ENCODE results near the gene TBXA2R. TPM values are rescaled to one million over a fixed set of nuclear protein-coding genes. Genes with fewer than 3 reads are reported as not detected.

Gene TBXA2R
- total RNA-seq, 1 donor from 2014 or later, result not detected

- Mint-ChIP-seq H3K27me3 (no peaks in the 10 kb centered on the region), H3K4me1 (ENCODE audit: unreplicated experiment) (peaks cover 11% of the 10 kb centered on the region), H3K27ac (no peak overlapping the region), H3K9me3 (no peaks in the 10 kb centered on the region), H3K36me3 (no peaks in the 10 kb centered on the region), H3K4me3 (no peak overlapping the region)
- no peak for TF ChIP-seq CTCF (conservative IDR thresholded peaks at IDR 0.05)
- DNase-seq (ENCODE audit: extremely low spot score, unreplicated experiment), result no peak
These were observed 14.3 kb upstream of the TBXA2R start for GRCh38 chr19:3620817-3621547.

GRCh38 chr19:3620145-3620816 lies 13.6 kb upstream of the TBXA2R start:
- no peak for TF ChIP-seq CTCF (conservative IDR thresholded peaks at IDR 0.05)
- Mint-ChIP-seq H3K9me3 (no peaks in the 10 kb centered on the region), H3K4me1 (ENCODE audit: unreplicated experiment) (peaks cover 8% of the 10 kb centered on the region), H3K27me3 (no peaks in the 10 kb centered on the region), H3K27ac (no peak overlapping the region), H3K36me3 (no peaks in the 10 kb centered on the region), H3K4me3 (no peak overlapping the region)
- no peak for DNase-seq (ENCODE audit: extremely low spot score, unreplicated experiment)

GRCh38 chr19:3619631-3620012 lies 12.9 kb upstream of the TBXA2R start:
- Mint-ChIP-seq H3K36me3 (no peaks in the 10 kb centered on the region), H3K4me3 (no peak overlapping the region), H3K27ac (no peak overlapping the region), H3K4me1 (ENCODE audit: unreplicated experiment) (peaks cover 5% of the 10 kb centered on the region), H3K9me3 (no peaks in the 10 kb centered on the region), H3K27me3 (no peaks in the 10 kb centered on the region)
- TF ChIP-seq CTCF (conservative IDR thresholded peaks at IDR 0.05), result no peak
- DNase-seq (ENCODE audit: extremely low spot score, unreplicated experiment), result no peak

GRCh38 chr19:3618811-3619630 lies 12.3 kb upstream of the TBXA2R start:
- TF ChIP-seq CTCF (conservative IDR thresholded peaks at IDR 0.05), result no peak
- Mint-ChIP-seq H3K36me3 (no peaks in the 10 kb centered on the region), H3K27me3 (no peaks in the 10 kb centered on the region), H3K4me3 (no peak overlapping the region), H3K27ac (no peak overlapping the region), H3K9me3 (no peaks in the 10 kb centered on the region), H3K4me1 (ENCODE audit: unreplicated experiment) (peaks cover under 1% of the 10 kb centered on the region)
- DNase-seq (ENCODE audit: extremely low spot score, unreplicated experiment), result no peak

- TF ChIP-seq CTCF (conservative IDR thresholded peaks at IDR 0.05), result peak; percentile 89
- Mint-ChIP-seq H3K36me3 (no peaks in the 10 kb centered on the region), H3K27me3 (no peaks in the 10 kb centered on the region), H3K4me3 (no peak overlapping the region), H3K9me3 (no peaks in the 10 kb centered on the region), H3K4me1 (ENCODE audit: unreplicated experiment) (no peaks in the 10 kb centered on the region), H3K27ac (no peak overlapping the region)
- no peak for DNase-seq (ENCODE audit: extremely low spot score, unreplicated experiment)
These were observed 11.6 kb upstream of the TBXA2R start for GRCh38 chr19:3618144-3618810.
